Upper lobe of right lung (tissue), 1 donor: ENCODE measurements around the gene RPL39L. TPM values are rescaled to one million over a fixed set of nuclear protein-coding genes. Genes with fewer than 3 reads are reported as not detected.

Experiments
- ATAC-seq: fragments of 200-7000 bp; cut with Tn5 transposase; one replicate; pipeline ENCODE4 v1.9.1; 2020; ENCODE audit warnings: mild to moderate bottlenecking, moderate library complexity
- DNase-seq: peaks from one replicate; pipeline ENCODE4 v3.0.0-alpha.2; 2020
- H3K27ac ChIP-seq: fragments of 200-600 bp; one replicate; pipeline ENCODE4 v1.8.0; 2022
- H3K27me3 ChIP-seq: fragments of 200-600 bp; one replicate; pipeline ENCODE4 v1.8.0; 2022; ENCODE audit warnings: mild to moderate bottlenecking
- H3K36me3 ChIP-seq: fragments of 200-600 bp; one replicate; pipeline ENCODE4 v1.8.0; 2022
- H3K4me1 ChIP-seq: fragments of 200-600 bp; one replicate; pipeline ENCODE4 v1.8.0; 2022
- H3K4me3 ChIP-seq: fragments of 200-600 bp; one replicate; pipeline ENCODE4 v1.8.0; 2022; ENCODE audit warnings: mild to moderate bottlenecking
- H3K9me3 ChIP-seq: fragments of 200-600 bp; one replicate; pipeline ENCODE4 v1.8.0; 2022
- intact Hi-C: fragments of 100-400 bp; cut with DNase I; formaldehyde crosslinking; loops from one replicate; pipeline ENCODE4 v1.11.0; 2022
- total RNA-seq: library from RNA; stranded (reverse); fragmentation: NEBNext Ultra II Directional; extraction: Animal tissue kit (Norgen Biotek cat#: 25700); gene quantifications from one replicate; pipeline ENCODE4 v1.2.1, GENCODE V29; 2021
- TF ChIP-seq, protein P1 (sequence below): fragments of 200-600 bp; IDR thresholded peaks from one replicate; pipeline ENCODE4 v1.8.0; 2022; ENCODE audit warnings: antibody characterized with exemption
- donor health status: DM: no; HTN: yes; CAD: no; lungs with severe emphysema.

RPL39L gene
- total RNA-seq, 1 donor from 2014 or later: 3.9 TPM

DNA sequence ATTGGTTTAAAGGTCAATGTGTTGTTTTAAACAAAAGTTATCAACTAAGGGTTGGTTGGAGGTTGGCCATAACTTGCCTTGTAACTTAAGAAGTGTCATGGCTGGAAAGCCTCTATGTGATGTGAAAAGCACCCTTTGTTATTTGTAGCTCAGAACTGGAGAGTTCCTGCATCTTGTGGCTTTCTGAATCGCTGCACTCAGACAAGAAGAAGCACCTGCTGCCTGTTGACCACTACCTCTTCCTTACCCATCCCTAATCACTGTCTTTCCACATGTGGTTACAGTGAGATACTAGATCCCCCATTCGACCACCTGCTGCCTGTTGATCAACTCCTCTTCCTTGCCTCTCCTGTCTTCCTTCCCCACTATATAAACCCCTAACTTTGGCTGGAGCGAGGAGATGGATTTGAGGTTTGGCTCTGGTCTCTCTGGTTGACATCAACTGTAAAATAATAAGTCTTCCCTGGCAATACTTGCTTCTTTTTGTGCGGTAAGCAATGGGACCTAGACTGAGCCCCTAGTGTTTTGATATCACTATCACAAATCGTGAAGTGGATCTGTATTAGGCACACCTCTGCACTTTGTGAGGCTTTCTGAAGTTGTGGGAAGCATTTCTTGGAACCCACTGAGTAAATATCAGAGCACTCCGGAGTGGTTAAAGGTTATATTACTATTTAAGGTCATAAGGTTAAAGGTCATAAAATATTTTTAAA is 13.8 kb downstream of the RPL39L start:
- Histone ChIP-seq H3K4me1 (no peaks in the 10 kb centered on the region), H3K27me3 (no peaks in the 10 kb centered on the region), H3K4me3 (no peak overlapping the region), H3K9me3 (no peaks in the 10 kb centered on the region), H3K36me3 (no peaks in the 10 kb centered on the region), H3K27ac (no peak overlapping the region)
- TF ChIP-seq, protein P1, sequence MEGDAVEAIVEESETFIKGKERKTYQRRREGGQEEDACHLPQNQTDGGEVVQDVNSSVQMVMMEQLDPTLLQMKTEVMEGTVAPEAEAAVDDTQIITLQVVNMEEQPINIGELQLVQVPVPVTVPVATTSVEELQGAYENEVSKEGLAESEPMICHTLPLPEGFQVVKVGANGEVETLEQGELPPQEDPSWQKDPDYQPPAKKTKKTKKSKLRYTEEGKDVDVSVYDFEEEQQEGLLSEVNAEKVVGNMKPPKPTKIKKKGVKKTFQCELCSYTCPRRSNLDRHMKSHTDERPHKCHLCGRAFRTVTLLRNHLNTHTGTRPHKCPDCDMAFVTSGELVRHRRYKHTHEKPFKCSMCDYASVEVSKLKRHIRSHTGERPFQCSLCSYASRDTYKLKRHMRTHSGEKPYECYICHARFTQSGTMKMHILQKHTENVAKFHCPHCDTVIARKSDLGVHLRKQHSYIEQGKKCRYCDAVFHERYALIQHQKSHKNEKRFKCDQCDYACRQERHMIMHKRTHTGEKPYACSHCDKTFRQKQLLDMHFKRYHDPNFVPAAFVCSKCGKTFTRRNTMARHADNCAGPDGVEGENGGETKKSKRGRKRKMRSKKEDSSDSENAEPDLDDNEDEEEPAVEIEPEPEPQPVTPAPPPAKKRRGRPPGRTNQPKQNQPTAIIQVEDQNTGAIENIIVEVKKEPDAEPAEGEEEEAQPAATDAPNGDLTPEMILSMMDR: no peak
- intact Hi-C loops: no loop called here
- ATAC-seq: no peak
- DNase-seq: no peak

DNA sequence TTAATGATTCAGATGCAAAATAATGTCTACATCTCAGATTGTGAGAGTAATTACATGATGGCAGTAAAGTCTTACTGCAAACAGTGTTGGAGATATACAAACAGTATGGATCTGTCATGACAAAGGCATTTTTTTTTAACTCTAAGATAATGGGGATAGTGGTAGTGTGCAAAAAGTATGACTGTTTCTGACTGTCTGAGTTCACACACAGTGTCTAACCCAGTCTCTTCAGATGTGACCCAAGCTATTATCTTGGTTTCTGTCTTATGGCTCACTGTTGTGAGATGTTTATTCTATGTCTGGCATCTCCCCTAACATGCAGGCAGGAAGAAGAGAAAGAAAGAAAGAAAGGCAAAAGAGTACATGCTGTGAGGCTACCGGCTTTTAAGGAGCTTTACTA is 17.0 kb downstream of the RPL39L start:
- Histone ChIP-seq H3K27me3 (no peaks in the 10 kb centered on the region), H3K9me3 (no peaks in the 10 kb centered on the region), H3K36me3 (no peaks in the 10 kb centered on the region), H3K4me1 (no peaks in the 10 kb centered on the region), H3K27ac (no peak overlapping the region), H3K4me3 (no peak overlapping the region)
- TF ChIP-seq, protein P1: no peak
- no peak for ATAC-seq
- DNase-seq: no peak
- intact Hi-C loops: no loop called here

DNA sequence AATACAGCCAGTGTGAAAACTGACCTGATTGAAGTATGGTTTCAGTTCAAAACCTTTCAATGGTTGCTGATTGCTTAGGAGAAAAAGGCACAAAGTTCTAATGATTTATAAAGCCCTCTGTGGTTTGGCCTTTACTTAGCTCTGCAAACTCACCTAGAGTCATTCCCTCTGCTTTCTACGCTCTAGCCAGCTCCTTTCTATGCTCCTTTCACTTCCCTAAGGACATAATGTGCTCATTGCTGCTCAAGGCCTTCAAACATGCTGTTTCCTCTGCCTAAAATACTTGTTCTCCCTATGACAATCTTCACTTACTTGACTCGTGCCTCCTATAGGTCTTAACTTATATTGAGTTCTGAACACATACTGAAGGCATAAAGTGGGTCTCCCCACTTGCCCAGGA is 19.0 kb downstream of the RPL39L start:
- Histone ChIP-seq H3K27me3 (no peaks in the 10 kb centered on the region), H3K9me3 (no peaks in the 10 kb centered on the region), H3K4me1 (no peaks in the 10 kb centered on the region), H3K4me3 (no peak overlapping the region), H3K27ac (no peak overlapping the region), H3K36me3 (no peaks in the 10 kb centered on the region)
- DNase-seq: no peak
- intact Hi-C loops: no loop called here
- no peak for ATAC-seq
- TF ChIP-seq, protein P1: no peak

DNA sequence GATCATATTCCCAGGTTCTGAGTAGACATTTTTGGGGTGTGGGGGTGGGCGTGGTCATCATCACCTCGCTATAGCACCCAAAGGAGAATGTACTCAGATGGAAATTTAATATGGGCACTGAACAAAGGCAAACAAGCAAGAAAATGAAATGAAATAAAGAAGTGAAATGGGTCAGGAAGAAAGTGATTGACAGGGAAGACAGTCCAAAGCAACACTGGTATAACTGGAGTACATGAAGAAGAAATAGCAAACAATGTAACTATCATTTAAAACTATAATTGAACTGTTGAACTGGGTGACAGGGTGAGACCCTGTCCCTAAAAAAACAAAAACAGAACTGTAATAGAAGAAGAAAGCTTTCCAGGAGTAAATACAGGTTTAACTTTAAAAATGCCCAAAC is 24.8 kb downstream of the RPL39L start:
- DNase-seq: no peak
- Histone ChIP-seq H3K4me3 (no peak overlapping the region), H3K27me3 (no peaks in the 10 kb centered on the region), H3K4me1 (no peaks in the 10 kb centered on the region), H3K27ac (no peak overlapping the region), H3K9me3 (no peaks in the 10 kb centered on the region), H3K36me3 (no peaks in the 10 kb centered on the region)
- no peak for ATAC-seq
- intact Hi-C loops: loop anchor here (5.0 kb wide), 1 partner anchor 53 kb away; no protein-coding TSS in a partner anchor
- TF ChIP-seq, protein P1: no peak

DNA sequence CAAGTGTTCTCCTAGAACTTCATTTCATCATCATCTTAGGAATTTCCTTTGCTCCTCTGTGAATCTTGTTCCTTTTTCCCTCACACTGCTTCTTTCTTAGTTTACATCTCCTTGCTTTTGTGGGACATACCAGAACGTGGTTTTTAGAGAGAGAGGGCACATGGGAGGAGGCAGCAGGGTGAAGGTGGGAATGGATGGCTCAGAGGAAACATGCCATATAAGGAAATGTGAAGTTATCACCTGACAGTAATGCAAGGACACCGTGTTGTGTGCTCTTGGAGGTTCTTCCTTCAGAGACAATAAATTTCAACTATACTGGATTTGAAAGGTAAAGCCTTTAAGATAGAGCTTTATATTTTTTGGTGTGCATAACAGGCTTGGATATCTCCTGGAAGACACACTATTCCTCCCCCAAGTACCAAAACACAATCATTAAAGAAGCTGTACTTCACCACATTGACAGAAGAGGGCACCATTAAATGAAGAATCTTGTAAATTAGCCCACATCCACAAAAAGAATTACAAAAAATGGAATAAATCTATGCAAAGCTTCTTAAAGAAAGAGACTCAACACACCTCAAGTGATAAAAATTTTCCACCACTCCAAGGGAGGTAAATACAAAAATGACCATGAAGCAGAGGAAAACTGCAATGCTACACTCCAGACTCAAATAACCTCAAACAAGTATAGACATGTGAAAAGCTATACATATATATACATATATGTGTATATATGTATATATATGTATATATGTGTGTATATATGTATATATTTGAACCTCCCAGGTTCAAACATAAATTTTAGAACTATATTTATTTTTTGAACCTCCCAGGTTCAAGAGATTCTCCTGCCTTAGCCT is 26.1 kb downstream of the RPL39L start:
- H3K27me3 ChIP-seq: no peaks in the 10 kb centered on the region
- DNase-seq (no peak), ATAC-seq (no peak)
- no peaks in the 10 kb centered on the region for H3K9me3 ChIP-seq
- no peaks in the 10 kb centered on the region for H3K36me3 ChIP-seq
- H3K27ac ChIP-seq: no peak overlapping the region
- TF ChIP-seq, protein P1: peak; percentile 66
- intact Hi-C loops: loop anchor here (5.0 kb wide), 1 partner anchor 54 kb away; no protein-coding TSS in a partner anchor
- no peak overlapping the region for H3K4me3 ChIP-seq
- no peaks in the 10 kb centered on the region for H3K4me1 ChIP-seq
